Uterus (tissue), 2 donors: ENCODE data around the gene YTHDF1.
"Not testable (repeated sequence)": the region's sequence is repeated elsewhere in the genome, so short reads cannot be mapped to it uniquely, and the experiment has no call there.

Experiments
- POLR2A ChIP-seq, 2 donors: fragments of 450-650 bp; IDR thresholded peaks; one replicate each; pipeline ENCODE4 v1.6.1; 2016; ENCODE audit warnings: antibody characterized with exemption in 2 of 2, mild to moderate bottlenecking in 1 of 2, moderate library complexity in 1 of 2
- TF ChIP-seq, protein P1 (sequence below), 4 experiments: fragments of 200-600 bp in 2 of 4; fragments of 450-650 bp in 2 of 4; sonication (generic) in 2 of 4; IDR thresholded peaks; one replicate each; pipeline ENCODE4 v1.5.1; 2016 to 2019; ENCODE audit warnings: antibody characterized with exemption in 4 of 4, mild to moderate bottlenecking in 2 of 4, moderate library complexity in 1 of 4

DNA sequence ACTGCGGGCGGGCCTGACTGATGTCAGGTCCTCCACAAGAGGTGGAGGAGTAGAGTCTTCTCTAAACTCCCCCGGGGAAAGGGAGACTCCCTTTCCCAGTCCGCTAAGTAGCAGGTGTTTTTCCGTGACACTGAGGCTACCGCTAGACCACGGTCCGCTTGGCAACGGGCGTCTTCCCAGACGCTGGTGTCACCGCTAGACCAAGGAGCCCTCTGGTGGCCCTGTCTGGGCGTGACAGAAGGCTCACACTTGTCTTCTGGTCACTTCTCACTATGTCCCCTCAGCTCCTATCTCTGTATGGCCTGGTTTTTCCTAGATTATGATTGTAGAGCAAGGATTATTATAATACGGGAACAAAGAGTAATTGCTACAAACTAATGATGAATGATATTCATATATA is 35.4 kb upstream of the YTHDF1 start:
- TF ChIP-seq, protein P1, sequence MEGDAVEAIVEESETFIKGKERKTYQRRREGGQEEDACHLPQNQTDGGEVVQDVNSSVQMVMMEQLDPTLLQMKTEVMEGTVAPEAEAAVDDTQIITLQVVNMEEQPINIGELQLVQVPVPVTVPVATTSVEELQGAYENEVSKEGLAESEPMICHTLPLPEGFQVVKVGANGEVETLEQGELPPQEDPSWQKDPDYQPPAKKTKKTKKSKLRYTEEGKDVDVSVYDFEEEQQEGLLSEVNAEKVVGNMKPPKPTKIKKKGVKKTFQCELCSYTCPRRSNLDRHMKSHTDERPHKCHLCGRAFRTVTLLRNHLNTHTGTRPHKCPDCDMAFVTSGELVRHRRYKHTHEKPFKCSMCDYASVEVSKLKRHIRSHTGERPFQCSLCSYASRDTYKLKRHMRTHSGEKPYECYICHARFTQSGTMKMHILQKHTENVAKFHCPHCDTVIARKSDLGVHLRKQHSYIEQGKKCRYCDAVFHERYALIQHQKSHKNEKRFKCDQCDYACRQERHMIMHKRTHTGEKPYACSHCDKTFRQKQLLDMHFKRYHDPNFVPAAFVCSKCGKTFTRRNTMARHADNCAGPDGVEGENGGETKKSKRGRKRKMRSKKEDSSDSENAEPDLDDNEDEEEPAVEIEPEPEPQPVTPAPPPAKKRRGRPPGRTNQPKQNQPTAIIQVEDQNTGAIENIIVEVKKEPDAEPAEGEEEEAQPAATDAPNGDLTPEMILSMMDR (IDR thresholded peaks at IDR 0.05) = not testable (repeated sequence)
- not testable (repeated sequence) for TF ChIP-seq POLR2A (IDR thresholded peaks at IDR 0.05)
